ENCODE data around the gene PEX10.

The PEX10 gene

DNA sequence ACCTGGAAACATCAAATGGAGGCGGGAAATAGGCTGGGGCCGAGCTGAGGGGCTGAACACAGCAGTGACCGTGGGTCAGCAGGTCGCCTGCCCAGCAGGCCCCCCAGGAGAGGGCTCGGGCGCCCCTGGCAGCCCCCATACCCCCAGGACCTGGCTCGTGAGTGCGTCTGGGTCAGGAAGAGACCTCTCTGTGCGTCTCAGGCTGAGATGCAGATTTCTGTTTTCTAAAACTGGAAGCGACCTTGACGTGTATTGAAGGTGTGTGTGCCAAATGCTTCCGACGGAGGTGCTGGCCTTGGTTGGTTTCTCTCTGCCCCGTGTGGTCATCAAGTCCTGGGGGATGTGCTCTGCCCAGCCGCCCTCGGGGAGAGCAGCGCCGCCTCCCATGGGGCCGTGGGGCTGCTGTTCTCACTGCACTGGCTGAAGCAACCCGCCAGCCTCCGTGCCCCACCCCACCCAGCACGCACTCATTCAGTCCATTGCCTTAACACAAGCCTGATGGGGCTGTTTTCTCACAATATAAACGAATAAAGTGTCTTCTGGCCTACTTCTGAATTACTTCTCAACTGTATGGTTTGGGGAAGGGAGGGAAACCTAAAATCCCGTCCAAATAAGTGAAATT is 7.4 kb downstream of the PEX10 start:
- no peak for DNase-seq (ENCODE audit: low spot score)

DNA sequence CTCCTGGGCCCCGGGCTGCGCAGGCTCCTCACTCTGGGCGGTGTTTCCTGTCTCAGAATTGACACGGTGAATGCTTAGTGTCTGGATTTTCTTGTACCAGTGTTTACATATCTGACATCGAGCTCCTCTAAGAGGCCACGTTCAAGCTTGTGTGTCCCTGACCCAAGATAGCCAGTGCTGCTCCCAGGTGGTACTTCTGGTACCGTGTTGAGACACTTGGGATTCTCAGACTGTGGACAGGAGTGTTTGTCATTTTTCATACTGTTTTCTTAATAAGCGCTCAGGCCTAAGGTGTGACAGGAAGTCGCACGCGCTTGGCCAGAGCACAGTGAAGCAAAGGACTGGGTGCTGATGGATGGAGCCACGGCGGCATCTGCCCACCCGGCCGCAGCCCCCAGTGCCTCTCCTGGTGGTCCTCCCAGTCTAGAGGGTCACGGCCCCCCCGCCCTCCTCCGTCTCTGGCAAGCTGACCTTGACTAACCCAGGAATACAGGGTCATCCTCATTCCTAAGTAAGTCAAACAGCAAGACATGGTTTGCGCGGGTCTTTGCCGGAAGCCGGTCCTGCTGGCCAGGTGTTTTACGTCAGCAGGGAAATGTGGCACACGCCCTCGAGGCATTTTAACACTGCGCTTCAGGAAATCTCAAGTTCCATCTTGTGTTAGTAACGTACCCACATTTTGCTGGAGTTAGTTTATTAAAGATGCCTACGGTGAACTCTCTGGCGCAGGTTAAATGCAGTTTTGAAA is 8.0 kb downstream of the PEX10 start:
- DNase-seq (ENCODE audit: low spot score), result no peak

DNA sequence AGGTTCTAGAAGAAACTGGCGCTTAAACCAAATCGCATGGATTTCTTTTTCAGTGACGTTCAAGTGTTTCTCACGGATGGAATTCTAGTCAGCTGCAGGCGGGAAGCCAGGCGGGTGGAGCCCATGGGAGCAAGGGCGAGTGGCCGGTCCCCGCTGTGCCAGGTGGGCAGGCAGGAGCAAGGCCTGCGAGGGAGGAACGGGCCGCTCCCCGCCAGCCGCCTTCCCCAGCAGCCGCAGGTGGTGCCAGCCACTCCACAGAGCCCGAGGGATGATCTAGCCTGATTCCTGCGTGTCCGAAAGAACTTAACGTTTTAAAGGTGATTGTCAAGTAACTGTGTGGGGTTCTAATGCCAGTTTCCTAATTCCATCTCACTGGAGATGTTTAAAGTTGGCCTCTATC is 9.1 kb downstream of the PEX10 start:
- DNase-seq (ENCODE audit: low spot score), result no peak

DNA sequence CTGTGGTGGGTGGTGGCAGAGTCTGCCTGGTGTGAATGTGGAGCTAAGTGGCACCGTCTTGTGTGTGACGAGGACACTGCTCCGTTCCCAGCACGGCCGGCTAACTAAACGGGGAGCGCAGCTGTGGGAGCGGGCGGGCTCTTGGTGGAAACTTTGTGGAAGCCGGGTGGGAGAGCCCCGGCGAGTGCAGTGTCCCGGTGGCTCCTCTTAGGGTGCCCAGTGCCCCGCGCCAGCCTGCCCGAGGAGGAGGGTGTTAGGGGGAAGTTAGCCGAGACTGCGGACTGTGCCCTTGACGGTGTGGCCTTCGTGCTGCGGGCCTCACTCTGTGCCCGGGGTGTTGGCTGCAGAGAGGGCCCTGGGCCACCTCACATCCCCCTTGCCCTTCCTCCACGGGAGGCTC is 9.9 kb downstream of the PEX10 start:
- DNase-seq (ENCODE audit: low spot score), result no peak

DNA sequence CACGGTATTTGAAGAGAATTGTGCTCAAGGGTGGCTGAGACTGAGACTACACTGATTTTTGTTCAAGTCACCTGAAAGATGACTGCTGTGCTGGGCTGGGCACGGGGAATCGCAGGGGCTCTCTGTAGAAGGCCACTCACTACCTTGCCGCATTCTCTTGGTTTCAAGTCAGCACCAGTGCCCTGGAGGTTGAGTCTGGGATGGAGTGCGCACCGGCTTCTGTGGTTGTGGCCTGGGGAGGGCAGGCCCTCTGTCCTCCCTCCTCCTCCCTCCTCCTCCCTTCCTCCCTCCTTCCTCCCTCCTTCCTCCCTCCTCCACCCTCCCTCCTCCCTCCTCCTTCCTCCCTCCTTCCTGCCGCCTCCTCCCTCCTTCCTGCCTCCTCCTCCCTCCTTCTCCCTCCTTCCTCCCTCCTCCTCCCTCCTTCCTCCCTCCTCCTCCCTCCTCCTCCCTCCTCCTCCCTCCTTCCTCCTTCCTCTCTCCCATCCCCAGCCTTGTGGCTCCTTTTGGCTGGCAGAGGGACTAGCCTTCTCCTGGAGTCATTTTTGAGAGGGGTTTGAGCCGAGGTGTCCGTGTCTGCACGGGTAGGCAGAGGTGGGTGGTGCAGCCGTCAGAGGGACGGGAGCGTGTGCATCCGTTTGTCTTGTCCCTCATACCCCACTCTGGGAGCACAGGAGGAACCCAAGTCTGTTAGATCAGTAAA is 11.3 kb downstream of the PEX10 start:
- no peak for DNase-seq (ENCODE audit: low spot score)

DNA sequence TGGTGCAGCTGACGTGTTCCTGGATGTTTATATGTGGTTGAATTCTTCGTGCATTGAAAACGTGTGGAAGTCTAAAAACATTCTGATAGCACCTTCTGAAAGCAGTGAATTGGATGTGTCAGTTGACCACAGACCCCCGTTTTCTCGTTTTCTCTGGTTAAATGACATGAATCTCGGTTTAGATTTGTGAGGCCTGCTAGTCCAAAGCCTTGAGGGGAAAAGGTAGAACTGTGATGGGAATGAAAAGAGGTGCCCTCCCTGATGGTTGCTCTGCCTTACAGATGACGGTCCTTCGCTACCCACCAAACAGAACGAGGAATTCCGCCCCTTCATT is 11.8 kb downstream of the PEX10 start:
- no peak for DNase-seq (ENCODE audit: low spot score)

DNA sequence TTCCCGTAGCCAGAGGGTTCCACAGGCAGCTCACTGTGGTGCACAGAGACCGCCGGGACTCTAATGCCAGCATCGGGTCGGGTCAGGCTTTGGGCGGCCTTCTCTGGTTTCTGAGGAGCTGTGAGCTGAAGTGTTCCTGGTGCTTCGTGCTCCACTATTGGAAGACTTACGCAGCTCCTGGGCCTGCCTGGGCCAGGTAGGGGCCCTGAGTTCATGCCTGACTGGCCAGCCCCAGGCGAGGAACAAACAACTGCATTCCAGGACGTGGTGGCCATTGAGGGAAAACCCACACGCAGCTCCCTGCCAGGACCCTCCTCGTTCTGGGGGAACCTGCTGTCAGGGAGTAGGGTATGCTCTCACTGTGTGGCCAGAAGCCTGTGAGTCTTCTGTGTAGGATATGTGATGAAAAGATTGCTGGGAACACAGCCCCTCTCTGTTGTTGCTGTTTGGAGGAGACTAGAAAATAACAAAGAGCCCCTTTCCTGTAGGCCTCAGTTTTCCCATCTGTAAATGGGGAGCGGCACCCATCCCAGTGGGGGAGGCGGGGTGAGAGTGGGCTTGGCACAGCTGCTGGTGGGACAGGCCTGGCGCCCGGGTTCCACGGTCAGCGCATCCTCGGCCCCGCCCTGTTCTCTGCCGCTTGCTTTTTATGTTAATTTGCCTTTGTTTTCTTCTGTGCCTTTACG is 12.3 kb downstream of the PEX10 start:
- DNase-seq (ENCODE audit: low spot score), result no peak

DNA sequence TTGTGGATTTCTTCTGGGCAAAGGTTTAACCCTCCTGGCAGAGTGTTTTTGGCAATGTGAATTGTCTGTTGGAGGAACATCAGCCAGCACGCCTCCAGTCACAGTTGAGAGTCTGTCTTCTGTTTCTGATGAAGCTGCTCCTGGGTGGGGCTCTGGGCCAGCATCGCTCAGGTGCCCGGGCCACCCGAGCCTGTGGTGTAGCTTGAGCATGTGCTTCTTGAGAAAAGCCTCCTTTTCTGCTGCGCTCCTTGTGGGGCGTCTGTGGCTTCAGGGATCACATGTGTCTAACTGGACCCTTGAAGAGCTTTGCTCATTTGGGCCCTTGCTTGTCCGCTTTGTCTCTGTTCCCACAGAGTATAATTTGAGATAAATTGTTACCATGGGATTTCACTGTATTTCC is 13.5 kb downstream of the PEX10 start:
- DNase-seq (ENCODE audit: low spot score), result no peak

DNA sequence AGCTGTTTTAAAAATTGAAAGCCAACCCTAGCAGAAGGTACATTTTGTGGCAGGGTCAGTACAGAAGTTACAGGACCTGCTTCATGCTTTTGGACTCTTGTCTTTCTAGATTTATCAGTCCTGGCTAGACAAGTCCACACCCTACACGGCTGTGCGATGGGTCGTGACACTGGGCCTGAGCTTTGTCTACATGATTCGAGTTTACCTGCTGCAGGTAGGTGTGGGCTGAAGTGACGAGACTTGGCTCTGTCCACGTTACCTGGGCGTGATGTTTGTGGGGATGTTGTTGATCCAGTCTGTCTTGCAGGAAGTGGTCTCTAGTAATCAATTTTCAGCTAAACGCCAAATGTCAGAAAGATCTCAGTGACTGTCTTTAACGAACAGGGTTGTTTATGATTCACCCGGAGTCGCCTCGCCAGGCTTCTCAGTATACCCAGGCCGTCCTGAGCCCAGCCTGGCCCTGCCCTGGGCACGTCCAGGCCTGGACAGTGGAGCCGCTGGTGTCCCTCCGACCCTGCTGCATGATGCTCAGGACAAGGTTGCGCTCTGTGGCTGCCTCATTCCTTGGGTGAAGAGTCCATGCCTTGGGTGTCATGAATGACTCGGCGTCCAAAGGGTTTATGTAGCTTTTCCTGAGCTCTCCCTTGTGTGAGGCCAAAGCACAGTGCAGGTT is 15.2 kb downstream of the PEX10 start:
- DNase-seq (ENCODE audit: low spot score), result no peak

DNA sequence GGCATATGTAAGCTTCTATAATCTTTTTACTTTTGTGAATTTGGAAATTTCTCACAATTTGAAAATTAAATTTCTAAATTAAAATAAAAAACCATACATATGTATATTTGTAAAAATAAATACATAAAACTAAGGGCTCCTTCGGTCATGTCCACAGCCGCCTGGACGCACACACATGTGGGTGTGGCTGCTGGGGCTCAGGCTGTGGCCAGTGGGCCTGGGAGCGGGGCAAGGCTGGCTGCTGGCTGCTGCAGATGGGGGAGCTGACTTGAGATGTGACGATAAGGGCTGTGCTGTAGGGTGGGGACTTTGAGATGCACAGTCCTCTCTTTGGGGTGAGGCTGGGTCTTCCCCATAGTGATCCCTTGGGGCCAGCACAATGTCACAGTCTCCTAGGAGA is 15.9 kb downstream of the PEX10 start:
- DNase-seq (ENCODE audit: low spot score), result no peak

DNA sequence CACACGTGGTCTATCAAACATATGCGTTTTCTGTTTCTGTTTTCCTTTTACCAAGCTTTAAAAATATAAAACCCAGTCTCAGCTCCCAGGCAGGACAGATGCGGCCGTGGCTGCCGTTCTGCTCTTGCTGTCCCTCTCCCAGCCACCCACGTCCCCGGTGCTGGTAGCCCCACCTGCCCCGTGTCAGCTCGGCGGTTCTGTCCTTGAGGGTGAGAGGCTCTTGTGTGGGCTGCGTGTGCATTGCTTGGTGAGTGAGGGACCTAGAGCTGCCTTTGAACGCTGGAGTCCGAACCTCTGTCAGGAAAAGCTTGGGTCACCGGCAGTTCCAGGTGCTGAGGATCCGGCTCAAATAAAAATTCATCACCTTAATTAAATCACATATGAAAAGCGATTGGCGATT is 16.3 kb downstream of the PEX10 start:
- no peak for DNase-seq (ENCODE audit: low spot score)

DNA sequence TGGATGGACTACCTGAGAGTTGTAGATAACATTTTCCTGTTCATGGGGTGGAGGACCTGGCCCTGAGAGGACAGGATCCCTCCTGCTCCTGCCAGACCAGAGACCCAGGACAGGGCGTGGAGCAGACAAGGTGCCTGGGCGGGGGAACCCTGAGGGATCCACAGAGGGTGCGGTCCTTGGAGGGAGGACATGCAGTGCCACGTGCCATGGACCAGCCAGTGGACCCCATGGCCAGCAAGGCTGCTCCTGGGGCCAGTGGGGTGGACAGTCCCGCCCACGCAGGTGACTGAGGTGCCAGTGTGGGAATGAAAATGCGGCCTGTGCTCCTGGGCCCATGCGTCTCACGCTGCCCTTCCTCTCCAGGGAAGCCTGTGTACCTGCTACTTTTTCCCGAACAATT is 17.1 kb downstream of the PEX10 start:
- no peak for DNase-seq (ENCODE audit: low spot score)

DNA sequence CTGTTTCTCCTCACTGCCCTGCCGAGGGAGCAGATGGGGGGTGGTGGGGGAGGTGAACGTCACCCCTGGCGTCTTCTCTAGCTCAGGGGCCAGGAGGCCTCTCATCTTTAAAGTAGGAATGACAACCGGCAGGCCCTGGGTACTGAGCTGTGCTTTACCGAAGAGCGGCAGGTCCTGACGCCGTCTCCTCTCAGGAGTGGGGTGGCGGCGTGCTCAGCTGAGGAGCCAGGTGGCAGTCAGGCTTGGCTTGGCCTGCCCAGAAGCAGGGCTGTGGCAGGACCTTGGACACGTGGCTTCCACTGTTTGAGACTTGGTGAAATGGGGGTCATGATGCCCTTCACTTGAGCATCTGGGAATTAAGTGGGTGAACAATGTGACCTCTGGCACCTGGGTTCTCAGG is 17.6 kb downstream of the PEX10 start:
- DNase-seq (ENCODE audit: low spot score), result no peak

DNA sequence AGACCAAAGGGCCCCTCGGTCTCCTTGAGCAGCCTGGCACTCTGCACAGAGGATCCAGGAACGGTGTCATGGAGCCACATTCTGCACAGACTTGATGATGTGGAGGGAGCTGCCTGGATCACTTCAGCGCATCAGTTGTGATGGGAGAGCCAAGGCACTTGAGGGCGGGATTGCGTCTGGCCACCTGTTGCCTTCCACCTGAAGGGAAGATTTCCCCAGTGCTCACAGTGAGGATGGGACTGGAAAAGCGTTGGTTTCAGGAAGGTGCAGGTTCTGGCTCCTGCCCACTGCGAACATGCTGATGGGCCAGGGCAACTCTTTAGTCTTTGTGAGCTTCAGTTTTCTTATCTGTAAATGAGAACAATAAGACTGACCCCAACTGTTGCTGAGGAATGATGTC is 18.1 kb downstream of the PEX10 start:
- no peak for DNase-seq (ENCODE audit: low spot score)

DNA sequence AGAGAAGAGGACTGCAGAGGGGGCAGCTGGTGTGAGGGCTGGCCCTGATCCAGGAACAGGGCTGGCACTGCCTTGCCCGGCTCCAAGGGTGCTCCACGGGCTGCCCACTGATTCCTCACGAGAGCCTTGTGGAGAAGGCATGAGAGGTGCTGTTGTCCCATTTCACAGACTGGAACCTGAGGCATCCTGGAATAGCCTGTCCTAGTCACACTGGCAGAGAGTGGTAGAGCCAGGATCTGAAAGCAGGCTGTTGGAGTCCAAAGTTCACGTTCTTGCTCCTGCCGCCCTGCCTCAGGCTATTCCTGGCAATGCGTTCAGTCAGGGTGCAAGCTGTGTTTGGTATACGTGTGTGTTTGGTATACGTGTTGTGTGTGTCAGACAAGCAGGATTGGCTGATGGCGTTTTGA is 18.9 kb downstream of the PEX10 start:
- no peak for DNase-seq (ENCODE audit: low spot score)

DNA sequence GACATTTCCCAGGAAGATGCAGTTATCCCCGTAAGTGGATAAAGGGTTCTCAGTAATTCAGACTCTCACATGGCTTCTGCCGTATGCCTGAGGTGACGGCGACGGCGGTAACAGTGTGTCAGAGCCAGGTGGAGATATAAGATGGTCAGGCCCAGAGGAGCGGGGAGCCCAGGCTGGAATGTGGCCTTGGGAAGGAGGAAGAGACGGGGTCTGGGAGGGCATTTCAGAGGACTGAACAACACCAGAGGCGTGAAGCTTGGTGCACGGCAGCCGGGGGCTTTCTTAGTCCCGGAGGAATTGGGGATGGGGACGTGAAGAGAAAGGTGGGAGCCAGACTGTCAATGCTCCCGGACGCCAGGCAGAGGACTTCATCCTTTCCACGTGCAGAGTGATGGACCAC is 19.7 kb downstream of the PEX10 start:
- no peak for DNase-seq (ENCODE audit: low spot score)

DNA sequence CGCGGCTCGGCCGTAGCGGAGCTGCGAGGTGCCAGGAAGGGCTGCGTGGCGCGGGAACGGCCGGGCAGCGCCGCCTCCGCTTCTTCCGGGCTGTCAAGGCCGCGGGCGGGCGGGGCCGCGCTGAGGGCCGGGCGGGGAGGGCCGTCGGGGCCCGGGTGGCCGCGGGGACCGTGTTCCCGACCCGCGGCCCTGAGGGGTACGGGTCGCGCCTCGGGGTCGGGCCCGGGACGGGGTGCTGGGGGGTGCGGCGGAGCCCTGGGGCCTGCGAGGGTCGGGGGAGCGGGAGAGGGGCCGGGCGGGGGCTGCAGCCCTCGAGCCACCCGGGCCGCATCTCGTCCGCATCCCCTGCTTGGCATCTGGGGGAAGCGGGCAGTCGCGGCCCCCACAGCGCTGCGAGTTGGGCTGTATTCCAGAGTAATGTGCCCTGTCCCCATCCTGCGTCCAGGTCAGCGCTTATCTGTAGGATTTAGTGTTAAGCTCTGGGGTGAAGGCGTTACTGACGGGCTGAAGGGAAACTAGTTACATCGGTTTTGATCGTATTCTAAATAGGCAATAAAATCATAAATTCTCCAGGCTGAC is 20.3 kb downstream of the PEX10 start:
- DNase-seq (ENCODE audit: low spot score), result no peak

DNA sequence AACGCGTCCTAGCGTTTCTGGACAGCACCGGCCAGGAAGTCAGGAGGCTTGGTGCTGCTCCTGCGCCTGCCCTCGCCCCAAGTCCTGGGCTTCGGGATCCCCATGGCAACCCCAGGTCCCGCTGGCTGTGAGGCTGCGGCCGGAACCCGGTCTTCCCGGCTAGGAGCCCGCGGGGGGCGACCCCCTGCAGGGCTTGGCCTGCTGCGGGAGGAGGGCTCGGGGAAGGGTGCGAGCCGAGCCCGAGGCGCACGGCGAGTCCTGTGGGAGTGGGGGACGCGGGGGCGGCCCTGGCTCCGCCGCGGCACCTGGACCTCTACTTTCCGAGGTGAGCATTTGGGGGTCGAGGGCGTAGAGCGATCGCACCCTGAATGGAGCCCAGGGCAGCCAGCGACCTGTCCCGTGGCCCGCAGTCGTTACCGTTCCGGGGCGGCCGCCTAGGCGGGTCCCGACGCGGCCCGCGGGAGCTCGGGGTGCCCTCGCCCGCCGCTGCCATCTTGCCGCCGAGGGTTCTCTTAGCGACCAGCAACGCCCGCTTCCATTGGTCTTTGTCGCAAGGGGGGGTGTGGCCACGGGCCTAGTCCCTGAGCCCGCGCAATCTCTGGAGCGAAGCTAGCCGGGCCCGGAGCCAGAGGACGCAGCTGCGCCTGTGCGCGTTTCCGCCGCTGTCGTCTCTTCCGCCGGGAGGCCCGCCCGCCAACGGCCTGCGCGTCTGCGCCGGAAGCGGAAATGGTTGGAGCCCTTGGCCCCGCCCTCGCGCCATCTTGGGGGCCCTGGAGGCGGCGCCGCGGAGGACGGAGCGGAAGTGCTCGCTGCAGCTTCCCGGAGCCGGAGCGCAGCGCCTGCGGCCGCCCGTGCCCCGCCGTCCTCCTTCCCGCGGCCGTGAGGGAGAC is 21.1 kb downstream of the PEX10 start, which contains the start of the genes MORN1 and RER1:
MORN1 (minus strand) TSS at position 514 of the 890 bp plus-strand sequence; CDS start at position 493, 21 bp downstream.
RER1 (plus strand) TSS at position 801 of the 890 bp plus-strand sequence. CDS start 3,950 bp downstream, outside the sequence.
- DNase-seq (ENCODE audit: low spot score), result peak; percentile 94

DNA sequence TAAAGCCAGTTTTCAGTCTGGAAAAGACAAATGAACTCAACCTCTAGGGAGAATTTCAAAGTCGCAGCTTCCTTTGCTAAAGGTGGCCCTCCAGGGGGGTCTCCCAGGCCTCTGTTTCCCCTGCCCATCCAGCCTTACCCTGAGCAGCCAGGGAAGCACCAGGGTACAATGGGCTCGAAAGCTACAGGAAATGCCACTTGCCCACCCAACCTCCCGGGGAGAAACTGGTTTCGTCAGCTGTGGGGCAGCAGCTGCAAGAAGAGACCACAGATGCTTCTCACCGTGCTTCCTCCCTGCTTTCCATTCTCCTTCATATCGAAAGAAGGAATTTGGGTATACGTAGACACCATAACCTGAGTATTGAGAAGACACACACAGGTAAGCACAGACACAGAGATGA is 22.7 kb downstream of the PEX10 start:
- DNase-seq (ENCODE audit: low spot score), result no peak
